Effector memory CD4-positive, alpha-beta T cell (primary cell): ENCODE measurements around the gene CFAP410.

Experiments used
- DNase-seq, 3 donors: peaks; one replicate each; pipeline ENCODE4 v3.0.0-alpha.2; 2020
- H3K27ac ChIP-seq: 2 replicates; pipeline ENCODE4 v1.7.0; 2013; ENCODE audit warnings: mild to moderate bottlenecking, low read length, moderate library complexity; ENCODE audit not compliant: insufficient read depth, poor library complexity, severe bottlenecking
- H3K27me3 ChIP-seq: replicated peaks from 2 replicates; pipeline ENCODE4 v1.7.0; 2013; ENCODE audit warnings: mild to moderate bottlenecking, low read length; ENCODE audit not compliant: insufficient read depth, control insufficient read depth, poor library complexity, severe bottlenecking
- H3K36me3 ChIP-seq: 2 replicates; pipeline ENCODE4 v1.7.0; 2013; ENCODE audit warnings: mild to moderate bottlenecking, low read length, moderate library complexity; ENCODE audit not compliant: control insufficient read depth, insufficient read depth
- H3K4me1 ChIP-seq: 2 replicates; pipeline ENCODE4 v1.7.0; 2013; ENCODE audit warnings: low read length, mild to moderate bottlenecking; ENCODE audit not compliant: control insufficient read depth, insufficient read depth, poor library complexity, severe bottlenecking
- H3K4me3 ChIP-seq: 2 replicates; pipeline ENCODE4 v1.7.0; 2013; ENCODE audit warnings: low read length, low read depth, mild to moderate bottlenecking; ENCODE audit not compliant: insufficient read depth, poor library complexity, severe bottlenecking
- H3K9me3 ChIP-seq: 2 replicates; pipeline ENCODE4 v1.7.0; 2013; ENCODE audit warnings: mild to moderate bottlenecking, low read length, moderate library complexity; ENCODE audit not compliant: control insufficient read depth
- total RNA-seq, 3 donors: gene quantifications; one replicate each; lab custom pipeline; 2026; lab: John Stamatoyannopoulos, UW

CFAP410 gene
- total RNA-seq = 45.6 to 48.4 (median 46.3) reads per million in 3 donors

DNA sequence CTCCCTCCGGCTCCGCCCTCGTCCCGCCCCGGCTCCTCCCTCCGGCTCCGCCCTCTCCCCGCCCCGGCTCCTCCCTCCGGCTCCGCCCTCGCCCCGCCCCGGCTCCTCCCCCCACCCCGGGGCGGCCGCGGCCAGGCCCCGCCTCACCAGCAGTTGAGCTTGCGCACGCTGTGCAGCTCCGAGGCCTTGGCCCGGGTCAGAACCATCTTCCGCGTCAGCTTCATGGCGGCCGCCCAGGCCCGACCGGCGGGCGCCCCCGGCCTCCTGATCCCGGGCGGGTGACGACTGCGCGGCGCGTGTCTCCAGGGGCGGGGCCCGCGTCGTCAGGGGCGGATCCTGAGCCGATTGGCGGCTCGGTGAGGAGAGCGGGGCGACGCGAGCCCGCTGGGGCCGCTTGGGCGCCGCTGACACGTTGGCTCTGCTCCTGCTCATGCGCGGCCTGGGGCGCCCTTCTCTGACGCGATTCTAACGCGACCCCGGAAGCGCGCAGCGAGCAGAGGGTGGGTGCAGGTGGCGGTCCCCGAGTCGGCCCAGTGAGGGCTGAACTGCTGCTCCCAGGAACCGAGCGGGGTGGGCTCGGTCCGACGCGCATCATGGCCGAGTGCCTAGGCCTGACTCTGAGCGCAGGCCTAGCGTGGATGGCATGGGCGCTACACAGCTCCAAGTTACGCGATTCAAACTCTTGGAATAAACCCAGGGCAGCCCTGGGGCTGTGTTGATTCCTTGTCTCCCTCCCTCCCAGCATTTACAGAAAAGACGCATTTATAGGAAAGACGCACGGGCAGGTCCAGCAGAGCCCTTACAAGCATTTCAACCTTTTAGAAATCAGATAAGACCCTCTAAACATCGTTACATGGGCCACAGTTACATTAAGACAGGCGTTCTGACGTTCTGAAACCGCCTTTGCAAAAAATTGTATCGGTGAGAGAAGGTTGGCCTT is at the start of gene CFAP410:
CFAP410 (minus strand) TSS at position 420 of the 940 bp plus-strand sequence; CDS start at position 224, 196 bp downstream.
- peak; percentile 91 to 92 (median 92) for DNase-seq
- Histone ChIP-seq H3K4me3 (peak within 1 kb of the TSS; percentile 67), H3K4me1 (peaks cover 7% of the 10 kb centered on the region), H3K27me3 (no peaks in the 10 kb centered on the region), H3K9me3 (no peaks in the 10 kb centered on the region), H3K36me3 (peaks cover 13% of the 10 kb centered on the region), H3K27ac (peak within 1 kb of the TSS; percentile 97)

DNA sequence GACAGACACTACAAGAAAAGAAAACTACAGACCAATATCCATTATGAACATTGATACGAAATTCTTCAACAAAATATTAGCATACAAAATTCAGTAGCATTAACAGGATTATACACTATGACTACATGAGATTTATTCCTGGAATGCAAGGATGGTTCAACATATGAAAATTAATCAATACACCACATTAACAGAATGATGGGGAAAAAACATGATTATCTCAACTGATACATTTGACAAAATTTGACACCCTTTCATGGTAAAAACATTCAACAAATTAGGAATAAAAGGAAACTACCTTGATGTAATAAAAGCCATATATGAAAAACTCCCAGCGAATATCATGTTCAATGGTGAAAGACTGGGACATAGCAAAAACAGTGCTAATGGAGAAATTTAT is 45.8 kb upstream of the CFAP410 start:
- no peaks in the 10 kb centered on the region for H3K36me3 ChIP-seq
- H3K4me1 ChIP-seq = no peaks in the 10 kb centered on the region
- no peak overlapping the region for H3K27ac ChIP-seq
- H3K9me3 ChIP-seq = no peaks in the 10 kb centered on the region
- H3K27me3 ChIP-seq = no peaks in the 10 kb centered on the region
- DNase-seq = no peak
- H3K4me3 ChIP-seq = no peak overlapping the region

DNA sequence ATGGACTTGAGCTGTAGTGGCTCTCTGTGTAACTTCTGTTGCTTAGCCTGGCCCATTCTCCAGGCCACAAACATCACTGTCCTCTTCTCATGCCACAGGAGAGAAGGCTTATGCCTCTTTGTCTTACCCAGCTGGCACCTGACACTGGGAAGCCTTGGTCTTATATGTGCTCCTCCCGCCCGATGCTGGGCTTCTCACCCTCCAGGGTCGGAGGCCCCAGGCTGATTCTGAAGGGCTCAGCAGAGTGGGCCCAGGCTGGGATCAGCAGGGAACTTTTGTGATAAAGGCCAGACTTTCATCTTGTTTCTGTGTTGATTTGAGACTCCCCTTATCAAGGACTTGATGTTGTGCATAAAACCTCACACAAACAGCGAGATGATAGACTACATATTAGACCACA is 44.0 kb upstream of the CFAP410 start:
- Histone ChIP-seq H3K36me3 (no peaks in the 10 kb centered on the region), H3K4me3 (no peak overlapping the region), H3K9me3 (no peaks in the 10 kb centered on the region), H3K27me3 (no peaks in the 10 kb centered on the region), H3K4me1 (no peaks in the 10 kb centered on the region), H3K27ac (no peak overlapping the region)
- DNase-seq = no peak

DNA sequence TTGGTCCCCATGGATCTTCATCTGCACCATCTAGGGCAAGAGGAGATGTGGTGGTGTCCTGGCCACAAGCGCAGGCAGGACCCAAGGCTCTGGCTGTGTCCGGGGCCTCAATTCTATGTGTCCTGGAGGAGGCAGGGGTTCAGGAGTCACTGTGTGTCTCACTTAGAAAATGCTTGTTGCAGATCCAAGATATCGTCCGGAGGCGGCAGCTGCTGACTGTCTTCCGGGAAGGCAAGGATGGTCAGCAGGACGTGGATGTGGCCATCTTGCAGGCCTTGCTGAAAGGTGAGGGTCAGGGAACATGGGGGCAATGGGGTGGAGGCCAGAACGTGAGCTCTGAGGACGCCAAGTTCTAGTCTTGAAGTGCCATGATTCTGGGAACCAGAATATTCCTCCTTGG is 43.3 kb upstream of the CFAP410 start:
- no peaks in the 10 kb centered on the region for H3K4me1 ChIP-seq
- H3K27me3 ChIP-seq = no peaks in the 10 kb centered on the region
- no peaks in the 10 kb centered on the region for H3K36me3 ChIP-seq
- no peak for DNase-seq
- H3K4me3 ChIP-seq = no peak overlapping the region
- H3K9me3 ChIP-seq = no peaks in the 10 kb centered on the region
- no peak overlapping the region for H3K27ac ChIP-seq

DNA sequence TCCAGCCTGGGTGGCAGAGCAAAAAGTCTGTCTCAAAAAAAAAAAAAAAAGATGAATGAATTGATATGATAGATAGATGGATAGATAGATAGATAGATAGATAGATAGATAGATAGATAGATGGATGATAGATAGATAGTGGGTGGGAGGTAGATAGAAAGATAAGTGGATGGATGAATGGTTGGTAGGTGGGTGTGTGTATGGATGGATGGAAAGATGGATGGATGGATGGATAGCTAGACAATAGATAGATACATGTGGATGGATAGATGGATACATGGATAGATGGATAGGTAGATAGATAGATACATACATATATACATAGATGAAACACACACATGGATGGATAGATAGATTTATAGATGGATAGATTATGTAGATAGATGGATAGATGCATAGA is 42.7 kb upstream of the CFAP410 start:
- Histone ChIP-seq H3K4me1 (no peaks in the 10 kb centered on the region), H3K9me3 (no peaks in the 10 kb centered on the region), H3K36me3 (no peaks in the 10 kb centered on the region), H3K27me3 (no peaks in the 10 kb centered on the region), H3K27ac (no peak overlapping the region), H3K4me3 (no peak overlapping the region)
- DNase-seq = no peak

GRCh38 chr21:44380876-44381275 is 41.7 kb upstream of the CFAP410 start:
- Histone ChIP-seq H3K36me3 (no peaks in the 10 kb centered on the region), H3K27me3 (no peaks in the 10 kb centered on the region), H3K4me3 (no peak overlapping the region), H3K27ac (no peak overlapping the region), H3K4me1 (peaks cover under 1% of the 10 kb centered on the region), H3K9me3 (no peaks in the 10 kb centered on the region)
- DNase-seq = no peak

- no peak overlapping the region for H3K27ac ChIP-seq
- DNase-seq = no peak
- no peaks in the 10 kb centered on the region for H3K36me3 ChIP-seq
- H3K4me3 ChIP-seq = no peak overlapping the region
- peaks cover 7% of the 10 kb centered on the region for H3K4me1 ChIP-seq
- H3K27me3 ChIP-seq = no peaks in the 10 kb centered on the region
- no peaks in the 10 kb centered on the region for H3K9me3 ChIP-seq
Observed at GRCh38 chr21:44379991-44380865, 41.0 kb upstream of the CFAP410 start.

- DNase-seq = no peak
- Histone ChIP-seq H3K4me1 (peaks cover 9% of the 10 kb centered on the region), H3K9me3 (no peaks in the 10 kb centered on the region), H3K36me3 (no peaks in the 10 kb centered on the region), H3K4me3 (no peak overlapping the region), H3K27me3 (no peaks in the 10 kb centered on the region), H3K27ac (no peak overlapping the region)
Observed at GRCh38 chr21:44379515-44379848, 40.3 kb upstream of the CFAP410 start.

- Histone ChIP-seq H3K27me3 (no peaks in the 10 kb centered on the region), H3K27ac (no peak overlapping the region), H3K4me1 (peaks cover 9% of the 10 kb centered on the region), H3K4me3 (no peak overlapping the region), H3K9me3 (no peaks in the 10 kb centered on the region), H3K36me3 (no peaks in the 10 kb centered on the region)
- DNase-seq = no peak
Observed at GRCh38 chr21:44378646-44379514, 39.7 kb upstream of the CFAP410 start.
